NCI-H345 (cell line): ENCODE data around the gene TBX15.

Source experiments
- DNase-seq: peaks from one replicate; lab custom pipeline; 2025; lab: John Stamatoyannopoulos, UW

The TBX15 gene

DNA sequence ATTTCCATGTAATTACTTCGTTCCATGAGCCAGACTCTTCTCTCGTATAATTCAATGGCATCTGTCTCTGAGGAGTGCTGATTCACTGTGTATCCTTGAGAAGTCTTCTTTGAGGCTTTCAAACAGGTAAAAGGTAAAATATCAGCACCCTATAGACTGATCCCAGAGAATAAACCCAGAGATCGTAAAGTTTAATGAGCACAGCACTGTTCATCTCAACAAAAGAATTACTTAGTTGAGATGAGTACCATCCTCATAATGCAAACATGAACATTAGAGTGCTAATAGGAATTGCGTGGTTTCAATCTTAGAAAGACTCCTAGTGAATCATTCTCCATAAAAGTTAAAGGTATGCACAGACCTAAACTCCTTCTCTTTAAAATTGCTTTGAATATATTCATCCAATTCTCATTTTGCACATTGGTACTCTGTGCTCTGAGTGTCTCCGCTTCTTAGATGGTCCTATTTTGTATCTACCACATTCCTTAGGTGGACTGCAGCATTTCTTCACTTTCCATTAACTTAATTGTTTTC is 97.2 kb downstream of the TBX15 start:
- no peak for DNase-seq

DNA sequence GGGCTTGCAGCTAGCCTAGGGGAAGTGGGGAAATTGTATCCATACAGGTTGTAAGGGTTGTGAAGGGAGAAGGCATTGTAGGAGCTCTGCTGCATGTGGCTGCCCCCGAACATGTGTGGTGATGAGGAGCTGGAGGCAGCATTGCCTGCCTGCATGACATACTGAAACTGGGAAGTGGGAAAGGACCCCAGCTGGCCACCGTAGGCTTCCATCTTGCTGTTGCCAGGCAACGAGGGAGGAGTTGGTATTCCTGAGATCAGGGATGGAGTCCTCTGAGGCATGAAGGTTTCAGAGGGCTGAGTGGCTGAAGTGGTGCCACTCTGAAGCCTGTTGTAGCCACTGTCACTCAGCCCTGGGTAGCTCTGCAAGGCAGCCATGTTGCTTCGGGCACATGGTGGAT is 103.2 kb downstream of the TBX15 start:
- DNase-seq = no peak

DNA sequence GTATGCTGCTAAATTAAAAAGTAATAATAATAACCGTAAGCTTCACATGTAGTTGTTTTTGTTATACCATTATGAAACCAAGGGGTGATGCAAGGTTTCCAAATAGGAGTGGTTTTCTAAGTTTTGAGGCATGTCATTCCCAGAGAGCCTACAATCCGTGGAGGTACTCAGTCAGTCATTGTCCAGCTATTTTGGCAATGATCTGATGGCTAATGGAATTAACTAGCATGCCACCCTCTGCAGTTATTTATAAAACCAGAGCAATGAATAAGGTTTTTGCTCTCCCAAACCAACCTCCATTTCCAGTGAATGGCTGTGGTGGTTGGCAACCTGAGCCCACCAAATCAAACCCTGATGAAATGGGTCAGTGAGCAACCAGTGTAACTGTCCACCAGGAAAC is 106.4 kb downstream of the TBX15 start:
- no peak for DNase-seq

DNA sequence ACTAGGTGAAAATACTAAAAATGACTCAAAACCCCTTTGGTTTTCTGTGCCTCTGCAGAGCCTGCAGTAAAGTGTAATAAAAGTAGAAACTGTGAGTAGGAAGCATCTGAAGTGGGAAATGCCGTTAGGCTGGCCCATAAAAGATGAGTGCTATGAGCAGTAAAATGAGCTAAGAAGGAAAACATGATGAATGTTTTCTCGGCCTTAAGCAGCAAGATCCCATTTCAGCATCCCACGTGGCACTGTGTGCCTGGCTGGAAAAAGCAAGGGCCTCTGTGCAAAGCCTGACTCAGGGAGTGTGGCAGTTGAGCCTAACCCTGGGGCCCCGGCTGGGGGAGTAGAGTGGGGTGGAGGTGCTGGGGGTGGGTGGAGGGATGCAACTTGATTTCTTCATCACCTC is 109.5 kb downstream of the TBX15 start:
- DNase-seq = no peak

DNA sequence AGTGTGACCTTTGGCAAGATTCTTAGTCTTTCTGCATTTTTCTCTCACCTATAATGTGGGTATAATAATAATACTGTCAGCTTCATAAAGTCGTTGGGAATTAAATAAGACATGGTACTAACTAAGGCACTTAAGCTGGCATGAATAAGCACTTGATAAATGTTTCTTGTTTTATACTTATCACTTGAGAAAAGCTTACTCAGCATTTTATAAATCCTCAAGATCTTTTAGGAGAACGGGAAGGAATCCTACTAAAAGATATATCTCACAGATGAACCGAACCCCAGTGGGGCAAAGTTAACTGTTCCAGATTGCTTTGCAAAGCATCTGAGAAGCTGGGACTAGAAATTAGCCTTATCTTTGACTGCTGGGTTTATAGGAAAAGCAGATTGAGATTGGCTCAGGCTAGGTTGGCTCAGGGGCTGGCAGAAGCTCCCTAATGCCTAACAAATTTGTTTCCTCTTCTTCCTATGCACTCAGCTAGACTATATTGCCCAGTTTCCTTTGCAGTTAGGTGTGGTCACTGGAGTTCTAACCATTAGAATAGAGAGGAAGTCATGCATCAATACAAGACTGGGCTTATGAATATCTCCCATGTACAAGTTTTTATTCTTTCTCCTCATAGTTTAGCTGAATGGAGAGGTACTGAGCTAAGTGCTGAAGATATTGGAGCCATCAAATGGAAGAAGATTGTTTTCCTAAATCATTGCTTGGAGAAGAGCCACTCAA is 110.3 kb downstream of the TBX15 start:
- DNase-seq = no peak

DNA sequence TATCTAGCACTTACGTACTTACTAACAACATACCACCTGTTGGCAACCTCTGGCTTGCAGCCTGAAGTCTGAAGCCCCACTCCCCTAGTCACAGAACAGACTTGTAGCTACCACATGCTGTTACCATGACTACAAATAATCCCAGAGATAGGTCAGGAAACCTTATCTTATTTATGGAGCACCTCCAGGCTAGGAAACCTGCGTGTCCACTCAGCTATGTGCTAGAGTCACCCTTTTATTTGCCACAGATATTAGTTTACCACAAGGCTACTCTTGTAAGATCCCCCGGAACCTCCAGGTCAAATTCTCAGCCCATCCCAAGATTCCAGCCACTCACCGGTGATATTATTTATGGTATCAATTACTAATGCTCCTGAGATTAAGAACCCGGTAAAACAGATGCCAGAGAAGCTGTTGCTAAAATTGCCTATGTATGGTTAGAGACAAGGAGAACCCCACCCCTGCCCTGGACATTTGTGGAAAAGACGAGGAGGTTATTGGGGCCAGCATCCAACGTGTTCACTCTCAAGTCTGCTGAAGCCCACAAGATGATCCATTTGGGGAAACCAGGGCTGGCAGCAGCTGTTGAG is 116.5 kb downstream of the TBX15 start:
- no peak for DNase-seq

DNA sequence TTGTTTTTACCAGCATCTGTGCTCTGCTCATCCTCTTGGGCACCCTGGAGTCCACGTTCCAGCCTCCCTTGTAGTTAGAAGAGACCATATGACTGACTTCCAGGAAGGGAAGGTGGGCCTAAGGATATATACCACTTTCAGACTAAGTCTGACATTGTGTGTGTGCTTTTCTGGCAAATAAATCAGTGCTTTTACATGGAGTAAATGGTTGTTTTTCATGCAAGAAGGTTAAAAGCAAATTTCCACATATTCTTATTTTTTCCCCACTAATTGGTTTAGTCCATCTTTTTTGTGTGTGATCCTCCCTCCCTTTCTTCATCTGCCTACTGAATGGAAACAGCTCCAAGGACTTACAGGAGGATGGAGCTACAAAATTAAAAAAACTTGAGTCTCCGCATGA is 119.8 kb downstream of the TBX15 start:
- DNase-seq = no peak

DNA sequence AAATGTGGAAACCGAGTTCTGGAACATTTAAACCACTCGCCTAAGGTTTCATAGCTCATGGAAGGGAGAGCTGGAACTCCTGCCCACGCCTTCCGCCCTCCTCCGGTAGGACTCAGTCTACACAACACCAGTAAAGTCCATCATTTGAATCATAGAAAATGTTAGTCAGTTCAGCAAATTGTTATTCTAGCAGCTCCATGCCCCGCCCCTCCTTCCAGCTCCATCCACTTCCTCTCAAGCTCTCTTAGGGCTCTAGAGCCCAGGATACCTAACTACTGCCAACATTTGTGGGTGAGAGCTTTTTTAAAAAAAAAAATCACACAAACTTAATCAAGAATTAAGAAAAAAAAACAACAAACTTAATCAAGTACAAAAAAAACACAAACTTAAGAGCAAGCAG is 121.8 kb downstream of the TBX15 start:
- DNase-seq = no peak

DNA sequence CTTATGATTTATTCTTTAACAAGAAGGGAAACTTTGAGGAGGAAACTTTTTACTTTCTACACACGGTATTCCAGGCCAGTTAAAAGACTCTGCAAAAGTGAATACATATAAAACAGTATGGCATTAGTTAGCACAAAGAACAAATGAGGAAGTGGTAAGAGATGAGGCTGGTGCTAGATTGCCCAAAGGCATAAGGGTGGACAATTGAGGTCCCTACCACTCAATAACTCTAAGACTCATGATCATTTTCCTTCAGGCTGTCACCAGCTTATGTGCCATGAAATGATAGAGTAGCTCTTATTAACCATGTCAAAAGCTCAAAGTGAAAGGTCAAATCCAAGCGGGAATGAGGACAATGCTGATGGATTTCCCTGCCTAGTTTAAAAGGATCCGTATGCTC is 124.5 kb downstream of the TBX15 start:
- DNase-seq = no peak

DNA sequence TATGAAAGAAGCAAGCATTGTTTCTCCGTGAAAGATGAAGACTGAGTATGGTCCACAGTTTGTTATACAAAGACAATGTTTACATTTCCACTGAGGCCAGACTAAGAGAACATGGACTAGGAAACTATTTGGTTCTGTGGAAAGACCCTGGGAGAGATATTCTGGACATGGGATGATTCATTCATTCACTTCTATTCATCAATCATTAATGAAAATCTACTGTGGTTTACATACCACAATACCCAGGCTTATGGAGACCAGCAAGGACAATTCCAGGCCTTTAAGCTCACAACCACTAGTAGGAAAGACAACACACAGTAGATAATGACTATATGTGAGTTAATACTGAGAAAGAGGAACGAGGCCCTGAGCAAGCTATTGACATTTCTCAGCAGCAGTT is 125.4 kb downstream of the TBX15 start:
- no peak for DNase-seq

DNA sequence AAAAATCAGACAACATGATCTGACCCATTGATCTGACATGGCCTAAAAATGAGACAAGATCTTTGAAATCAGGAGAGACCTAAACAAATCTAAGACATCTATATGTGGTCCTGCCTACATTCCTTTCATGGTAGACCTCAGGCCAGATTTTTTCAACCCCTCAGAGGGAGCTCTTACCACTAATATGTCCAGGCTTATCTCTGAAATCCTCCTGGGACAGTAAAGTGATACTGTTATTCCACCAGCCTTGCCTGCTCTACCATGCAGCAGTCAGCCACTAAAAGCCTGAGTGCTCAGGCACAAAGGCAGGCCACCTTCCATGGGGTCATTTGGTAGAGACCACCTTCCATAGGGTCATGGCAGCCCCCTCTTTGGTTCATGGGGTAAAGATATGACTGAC is 126.9 kb downstream of the TBX15 start:
- DNase-seq = no peak

DNA sequence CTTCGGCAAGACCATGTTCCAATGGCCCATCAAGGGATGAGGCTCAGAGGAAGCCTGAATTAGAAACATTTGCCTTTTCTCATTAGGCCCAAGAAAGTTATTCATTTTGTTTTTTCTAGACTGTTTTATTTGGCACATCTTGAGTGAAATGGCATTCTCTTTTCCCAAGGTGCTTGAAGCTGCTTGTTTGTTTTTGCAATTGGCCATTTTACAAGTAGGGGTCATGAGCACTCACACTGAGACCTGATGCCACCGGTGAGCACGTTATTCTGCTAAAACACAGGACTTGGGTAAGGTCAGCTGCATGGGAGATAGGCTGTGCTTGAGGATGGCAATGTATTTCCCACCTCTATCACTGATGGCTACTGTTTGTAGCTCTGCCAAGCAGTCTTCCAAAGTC is 128.1 kb downstream of the TBX15 start:
- DNase-seq = no peak

DNA sequence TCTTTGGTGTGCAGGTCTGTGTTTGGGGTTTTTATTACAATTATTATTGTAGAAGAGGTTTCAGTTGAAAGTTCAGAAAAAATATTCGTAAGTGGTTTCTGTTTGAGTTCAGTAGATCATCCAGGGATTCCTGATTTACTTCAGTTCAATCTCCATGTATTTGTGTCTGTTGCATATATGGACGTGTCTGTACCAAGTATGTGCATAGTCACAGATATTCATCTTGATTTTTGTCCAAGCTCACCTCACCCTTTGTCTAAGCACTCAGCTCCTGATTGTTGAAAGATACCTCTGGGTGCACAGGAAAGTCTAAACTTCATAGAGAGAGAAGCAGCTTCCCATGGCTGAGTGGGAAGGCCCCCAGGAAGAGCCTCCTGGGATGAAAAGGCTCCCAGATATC is 141.7 kb downstream of the TBX15 start:
- DNase-seq = no peak

DNA sequence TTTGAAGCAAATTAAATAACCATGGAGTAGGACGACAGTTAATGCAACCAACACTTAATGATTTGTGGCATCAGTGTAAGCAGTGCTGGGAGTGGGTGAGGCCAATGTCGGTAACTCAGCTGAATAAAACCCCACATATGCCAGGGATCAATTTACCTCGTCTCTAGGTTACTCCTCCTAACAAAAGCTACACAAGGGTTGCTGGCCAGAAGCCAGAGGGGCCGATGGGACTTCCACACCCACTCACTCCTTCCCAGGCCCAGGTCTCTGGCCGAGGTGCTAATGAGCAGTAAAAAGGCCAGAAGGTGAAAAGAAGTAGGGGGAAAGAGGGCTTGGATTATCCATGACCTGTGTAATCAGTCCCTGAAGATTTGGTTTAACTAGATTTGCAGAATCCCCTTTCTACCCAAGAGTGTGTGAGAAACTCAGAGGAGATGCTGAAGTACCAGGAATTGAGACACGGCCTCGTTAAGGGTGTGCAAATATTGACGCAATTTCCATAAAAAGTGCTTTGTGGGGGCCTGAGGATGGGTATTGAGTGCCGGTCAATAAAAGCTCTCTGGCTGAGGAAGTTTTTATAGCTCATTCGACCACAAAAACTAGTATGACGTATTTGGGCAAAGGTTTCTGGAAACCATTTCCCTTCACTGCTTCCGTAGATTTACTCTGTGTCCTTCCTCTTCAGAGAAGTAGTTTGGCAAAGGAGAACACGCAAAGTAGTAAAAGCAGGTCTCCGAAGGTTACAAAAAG is 145.5 kb downstream of the TBX15 start:
- peak; percentile 85 for DNase-seq

DNA sequence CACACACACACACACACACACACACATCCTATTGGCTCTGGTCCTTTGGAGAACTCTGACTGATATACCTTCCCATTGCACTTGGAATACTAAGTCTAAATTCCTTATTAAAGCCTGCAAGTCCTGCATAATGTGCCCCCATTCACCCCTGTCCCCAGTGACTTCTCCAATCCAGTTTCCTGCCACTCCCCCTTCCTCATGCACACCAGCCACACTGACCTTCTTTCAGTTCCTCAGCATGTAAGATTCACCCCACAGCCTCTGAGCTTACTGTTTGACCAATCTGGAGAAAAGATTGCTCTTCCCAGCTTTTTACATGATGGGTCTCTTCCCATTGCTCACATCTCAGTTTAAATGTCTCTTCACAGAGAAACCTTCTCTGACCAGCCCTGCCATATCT is 146.6 kb downstream of the TBX15 start:
- DNase-seq = no peak
